WERI-Rb-1 (cell line): ENCODE data around the gene SLCO4A1.

Source experiments
- DNase-seq: peaks from one replicate; pipeline ENCODE4 v3.0.0-alpha.2; 2020
- H3K27ac ChIP-seq: fragments of 250-450 bp; sonication (Bioruptor Pico); 2 replicates; pipeline ENCODE4 v1.5.1; 2020; ENCODE audit warnings: mild to moderate bottlenecking, moderate library complexity
- H3K27me3 ChIP-seq: fragments of 250-450 bp; sonication (Bioruptor Pico); 2 replicates; pipeline ENCODE4 v1.5.1; 2021; ENCODE audit warnings: mild to moderate bottlenecking, low read depth, moderate library complexity; ENCODE audit not compliant: insufficient read depth, severe bottlenecking
- H3K36me3 ChIP-seq: fragments of 250-450 bp; sonication (Bioruptor Pico); 2 replicates; pipeline ENCODE4 v1.5.1; 2020; ENCODE audit warnings: mild to moderate bottlenecking, moderate library complexity
- H3K4me3 ChIP-seq: 2 replicates; pipeline ENCODE4 v1.5.1; 2011; ENCODE audit warnings: low read depth, mild to moderate bottlenecking, control low read depth, low read length
- H3K9me3 ChIP-seq: fragments of 250-450 bp; sonication (Bioruptor Pico); 2 replicates; pipeline ENCODE4 v1.5.1; 2021; ENCODE audit warnings: mild to moderate bottlenecking, moderate library complexity; ENCODE audit not compliant: severe bottlenecking
- TF ChIP-seq, protein P1 (sequence below): IDR thresholded peaks from 2 replicates; pipeline ENCODE4 v1.5.1; 2011; ENCODE audit warnings: low read depth, mild to moderate bottlenecking, control low read depth, inconsistent platforms, low read length

SLCO4A1 gene

DNA sequence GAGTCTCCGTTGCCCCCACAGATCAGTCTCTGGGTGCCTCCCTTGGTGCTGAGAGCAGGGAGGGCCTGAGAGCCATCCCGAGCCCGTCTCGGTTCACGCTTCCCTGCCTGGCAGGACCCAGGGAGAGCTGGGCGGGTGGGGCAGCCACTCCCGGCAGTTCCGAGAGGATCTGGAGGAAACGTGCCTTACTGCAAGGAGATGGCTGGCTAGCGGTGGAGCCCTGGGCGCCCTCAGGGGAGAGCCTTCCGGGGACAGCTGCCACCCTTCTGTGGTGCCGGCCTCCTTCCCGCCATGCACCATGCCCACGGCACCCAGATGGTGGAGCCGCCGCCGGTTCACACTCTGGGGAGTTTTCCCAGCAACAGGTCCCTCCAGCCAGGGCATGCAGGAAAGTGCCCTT lies 45.8 kb upstream of the SLCO4A1 start:
- TF ChIP-seq, protein P1, sequence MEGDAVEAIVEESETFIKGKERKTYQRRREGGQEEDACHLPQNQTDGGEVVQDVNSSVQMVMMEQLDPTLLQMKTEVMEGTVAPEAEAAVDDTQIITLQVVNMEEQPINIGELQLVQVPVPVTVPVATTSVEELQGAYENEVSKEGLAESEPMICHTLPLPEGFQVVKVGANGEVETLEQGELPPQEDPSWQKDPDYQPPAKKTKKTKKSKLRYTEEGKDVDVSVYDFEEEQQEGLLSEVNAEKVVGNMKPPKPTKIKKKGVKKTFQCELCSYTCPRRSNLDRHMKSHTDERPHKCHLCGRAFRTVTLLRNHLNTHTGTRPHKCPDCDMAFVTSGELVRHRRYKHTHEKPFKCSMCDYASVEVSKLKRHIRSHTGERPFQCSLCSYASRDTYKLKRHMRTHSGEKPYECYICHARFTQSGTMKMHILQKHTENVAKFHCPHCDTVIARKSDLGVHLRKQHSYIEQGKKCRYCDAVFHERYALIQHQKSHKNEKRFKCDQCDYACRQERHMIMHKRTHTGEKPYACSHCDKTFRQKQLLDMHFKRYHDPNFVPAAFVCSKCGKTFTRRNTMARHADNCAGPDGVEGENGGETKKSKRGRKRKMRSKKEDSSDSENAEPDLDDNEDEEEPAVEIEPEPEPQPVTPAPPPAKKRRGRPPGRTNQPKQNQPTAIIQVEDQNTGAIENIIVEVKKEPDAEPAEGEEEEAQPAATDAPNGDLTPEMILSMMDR, result no peak
- no peak overlapping the region for H3K4me3 ChIP-seq
- no peaks in the 10 kb centered on the region for H3K9me3 ChIP-seq
- no peaks in the 10 kb centered on the region for H3K36me3 ChIP-seq
- no peak for DNase-seq
- H3K27ac ChIP-seq, result no peak overlapping the region
- no peaks in the 10 kb centered on the region for H3K27me3 ChIP-seq

DNA sequence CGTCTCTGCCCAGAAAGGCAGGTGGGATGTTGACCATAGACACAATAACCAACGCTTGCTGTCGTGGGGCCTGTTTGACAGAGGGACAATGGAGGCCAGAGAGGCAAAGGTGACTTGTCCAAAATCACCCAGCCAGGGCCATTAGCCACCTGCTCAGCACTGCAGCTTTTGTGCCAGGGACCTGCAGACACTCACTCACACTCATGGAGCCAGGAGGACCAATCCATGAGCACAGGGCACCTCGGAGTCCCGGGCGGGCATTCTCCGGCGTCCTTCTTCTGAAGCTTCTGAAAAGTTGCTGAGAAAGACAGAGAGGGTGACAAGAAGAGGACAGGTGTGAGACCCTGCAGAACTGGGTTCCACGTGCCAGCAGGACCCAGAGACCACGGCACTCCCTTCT lies 45.4 kb upstream of the SLCO4A1 start:
- TF ChIP-seq, protein P1, result no peak
- Histone ChIP-seq H3K27ac (no peak overlapping the region), H3K4me3 (no peak overlapping the region), H3K9me3 (no peaks in the 10 kb centered on the region), H3K27me3 (no peaks in the 10 kb centered on the region), H3K36me3 (no peaks in the 10 kb centered on the region)
- no peak for DNase-seq

DNA sequence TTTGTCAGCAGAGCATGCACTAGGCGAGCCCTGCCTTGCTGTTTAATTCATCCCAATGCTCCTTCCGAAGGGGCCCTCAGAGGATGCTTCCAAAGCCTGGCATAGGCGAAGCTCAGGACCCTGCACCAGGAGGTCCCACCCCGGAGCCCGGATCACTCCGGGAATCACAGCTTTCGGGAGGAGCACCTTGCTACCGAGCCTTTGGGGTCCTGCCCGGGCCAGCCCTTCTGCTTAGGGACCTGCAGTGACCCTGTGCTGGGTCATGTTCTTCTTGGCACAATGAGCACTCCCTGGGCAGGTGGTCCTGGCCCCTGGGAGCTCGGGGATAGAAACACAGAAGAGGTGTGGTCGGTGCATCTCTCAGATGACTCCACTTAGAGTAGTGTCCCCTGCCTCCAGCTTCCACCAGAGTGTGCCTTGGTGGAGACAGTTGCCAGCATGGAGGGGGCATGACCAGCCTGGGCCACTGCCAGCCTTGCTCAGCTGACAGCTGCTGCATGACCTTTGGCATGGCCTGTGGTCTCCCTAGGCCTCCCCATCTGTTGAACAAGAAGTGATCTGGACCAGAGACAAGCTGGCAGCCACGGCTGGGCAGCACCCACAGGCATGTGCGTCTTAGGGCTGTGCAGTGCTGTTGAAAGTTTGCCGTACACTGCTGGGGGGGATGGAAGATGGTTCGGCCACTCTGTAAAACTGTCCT lies 44.7 kb upstream of the SLCO4A1 start:
- Histone ChIP-seq H3K9me3 (no peaks in the 10 kb centered on the region), H3K36me3 (no peaks in the 10 kb centered on the region), H3K27me3 (no peaks in the 10 kb centered on the region), H3K4me3 (no peak overlapping the region), H3K27ac (no peak overlapping the region)
- TF ChIP-seq, protein P1, result no peak
- no peak for DNase-seq

DNA sequence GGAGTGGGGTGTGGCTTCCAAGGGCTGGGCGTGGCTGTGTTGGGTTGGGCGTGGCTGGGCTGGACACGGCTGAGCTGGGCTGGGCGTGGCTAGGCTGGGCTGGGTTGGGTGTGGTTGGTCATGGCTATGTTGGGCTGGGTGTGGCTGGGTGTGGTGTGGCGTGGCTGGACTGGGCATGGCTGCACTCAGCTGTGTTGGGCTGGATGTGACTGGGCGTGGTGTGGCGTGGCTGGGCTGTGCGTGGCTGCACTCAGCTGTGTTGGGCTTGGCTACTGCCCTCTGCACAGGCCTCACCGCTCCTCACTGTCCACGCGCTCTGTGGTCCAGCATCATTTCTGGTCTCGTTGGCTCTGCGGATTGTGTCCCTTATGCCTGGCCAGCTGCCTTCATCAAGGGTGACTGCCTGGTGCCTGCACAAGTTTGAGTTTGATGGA lies 43.5 kb upstream of the SLCO4A1 start:
- no peak overlapping the region for H3K27ac ChIP-seq
- H3K4me3 ChIP-seq, result no peak overlapping the region
- no peaks in the 10 kb centered on the region for H3K36me3 ChIP-seq
- no peak for DNase-seq
- no peaks in the 10 kb centered on the region for H3K9me3 ChIP-seq
- TF ChIP-seq, protein P1, result no peak
- H3K27me3 ChIP-seq, result no peaks in the 10 kb centered on the region

DNA sequence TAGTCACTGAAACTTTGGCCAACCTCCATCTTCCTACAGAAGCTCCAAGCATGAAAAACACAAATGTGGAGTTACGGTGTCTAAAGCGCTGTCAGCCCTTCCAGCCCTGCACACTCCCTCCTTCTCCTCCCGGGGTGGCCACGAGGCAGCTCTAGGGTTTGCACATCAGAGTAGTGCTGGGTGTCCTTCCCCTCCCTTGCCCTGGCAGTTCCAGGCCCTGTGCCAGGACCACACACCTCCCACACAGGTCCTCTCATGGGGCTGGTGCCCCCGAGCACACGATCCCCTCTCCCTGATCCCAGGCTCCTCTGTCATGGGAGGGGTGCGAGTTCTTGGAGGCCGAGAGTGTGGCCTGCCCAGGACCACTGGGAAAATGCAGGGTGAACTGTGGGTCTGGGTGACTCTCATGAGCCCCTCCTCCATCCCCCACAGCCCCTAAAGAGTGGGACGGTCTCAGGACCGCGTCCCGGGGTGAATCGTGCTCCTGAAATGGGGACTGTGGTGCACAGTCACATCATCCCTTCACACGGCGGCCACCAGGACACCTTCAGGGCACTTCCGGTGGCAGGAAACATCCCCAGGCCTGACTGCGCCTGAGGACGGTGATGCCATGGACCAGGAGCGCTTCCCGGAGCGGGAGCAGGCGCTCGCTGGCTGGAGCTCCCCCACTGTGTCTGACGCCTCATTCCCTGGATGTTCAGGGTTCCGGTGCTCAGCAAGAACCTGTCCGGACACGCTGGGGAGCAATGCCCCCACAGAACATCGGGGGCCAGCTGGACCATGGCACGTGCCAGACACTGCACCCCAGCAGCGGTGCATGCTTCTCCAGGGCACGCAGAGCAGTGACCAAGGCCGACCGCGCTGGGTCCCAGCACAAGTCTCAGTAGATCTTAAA lies 42.8 kb upstream of the SLCO4A1 start:
- Histone ChIP-seq H3K27me3 (no peaks in the 10 kb centered on the region), H3K4me3 (no peak overlapping the region)

More for the DNA sequence above, 42.8 kb upstream of the SLCO4A1 start:
- Histone ChIP-seq H3K36me3 (no peaks in the 10 kb centered on the region), H3K9me3 (no peaks in the 10 kb centered on the region), H3K27ac (no peak overlapping the region)
- TF ChIP-seq, protein P1, result no peak
- DNase-seq, result no peak
